ENCODE measurements around the gene KCNQ1.

KCNQ1 gene

DNA sequence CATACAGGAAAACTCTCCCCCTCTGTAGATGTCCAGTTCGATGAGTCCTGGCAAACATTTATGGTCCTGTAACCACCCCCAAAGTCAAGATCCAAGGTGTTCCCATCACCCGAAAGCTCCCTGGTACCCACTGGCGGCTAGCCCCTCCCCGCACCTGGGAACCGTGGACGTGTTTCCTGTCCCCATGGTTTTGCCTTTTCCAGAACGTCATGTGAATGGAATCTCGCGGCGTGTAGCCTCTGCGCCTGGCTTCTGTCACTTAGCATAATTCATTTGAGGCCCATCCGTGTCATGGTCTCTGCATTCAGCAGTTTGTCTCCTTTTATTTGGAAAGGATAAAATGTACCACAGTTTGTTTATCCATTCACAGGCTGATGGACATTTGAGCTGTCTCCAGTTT is 106.3 kb downstream of the KCNQ1 start (continued):
- no peak for TF ChIP-seq TCF4 (CRISPR knock-in tag; IDR thresholded peaks at IDR 0.05; ENCODE audit: borderline replicate concordance)
- no peak for TF ChIP-seq ZNF70 (CRISPR knock-in tag; IDR thresholded peaks at IDR 0.05)
- no peak for TF ChIP-seq ISL1 (CRISPR knock-in tag; IDR thresholded peaks at IDR 0.05)

DNA sequence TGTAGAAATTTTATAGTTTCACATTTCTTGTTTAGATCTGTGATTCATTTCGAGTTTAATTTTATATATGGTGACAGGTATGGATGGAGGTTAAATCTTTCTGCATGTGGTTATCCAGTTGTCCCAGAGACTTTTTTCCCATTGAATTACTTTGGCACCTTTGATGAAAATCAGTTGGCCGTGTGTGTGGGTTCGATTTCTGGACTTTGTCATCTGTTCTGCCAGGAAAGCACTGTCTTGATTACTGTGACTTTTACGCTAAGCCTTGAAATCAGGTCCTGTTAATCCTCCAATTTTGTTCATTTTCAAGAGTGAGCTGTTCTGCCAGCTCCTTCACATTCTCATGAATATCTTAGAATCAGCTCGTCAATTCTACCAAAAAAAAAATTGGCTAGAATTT is 107.4 kb downstream of the KCNQ1 start:
- TF ChIP-seq, protein P1, sequence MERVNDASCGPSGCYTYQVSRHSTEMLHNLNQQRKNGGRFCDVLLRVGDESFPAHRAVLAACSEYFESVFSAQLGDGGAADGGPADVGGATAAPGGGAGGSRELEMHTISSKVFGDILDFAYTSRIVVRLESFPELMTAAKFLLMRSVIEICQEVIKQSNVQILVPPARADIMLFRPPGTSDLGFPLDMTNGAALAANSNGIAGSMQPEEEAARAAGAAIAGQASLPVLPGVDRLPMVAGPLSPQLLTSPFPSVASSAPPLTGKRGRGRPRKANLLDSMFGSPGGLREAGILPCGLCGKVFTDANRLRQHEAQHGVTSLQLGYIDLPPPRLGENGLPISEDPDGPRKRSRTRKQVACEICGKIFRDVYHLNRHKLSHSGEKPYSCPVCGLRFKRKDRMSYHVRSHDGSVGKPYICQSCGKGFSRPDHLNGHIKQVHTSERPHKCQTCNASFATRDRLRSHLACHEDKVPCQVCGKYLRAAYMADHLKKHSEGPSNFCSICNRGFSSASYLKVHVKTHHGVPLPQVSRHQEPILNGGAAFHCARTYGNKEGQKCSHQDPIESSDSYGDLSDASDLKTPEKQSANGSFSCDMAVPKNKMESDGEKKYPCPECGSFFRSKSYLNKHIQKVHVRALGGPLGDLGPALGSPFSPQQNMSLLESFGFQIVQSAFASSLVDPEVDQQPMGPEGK (CRISPR knock-in tag; IDR thresholded peaks at IDR 0.05; ENCODE audit: borderline replicate concordance) = no peak
- TF ChIP-seq, protein P2, sequence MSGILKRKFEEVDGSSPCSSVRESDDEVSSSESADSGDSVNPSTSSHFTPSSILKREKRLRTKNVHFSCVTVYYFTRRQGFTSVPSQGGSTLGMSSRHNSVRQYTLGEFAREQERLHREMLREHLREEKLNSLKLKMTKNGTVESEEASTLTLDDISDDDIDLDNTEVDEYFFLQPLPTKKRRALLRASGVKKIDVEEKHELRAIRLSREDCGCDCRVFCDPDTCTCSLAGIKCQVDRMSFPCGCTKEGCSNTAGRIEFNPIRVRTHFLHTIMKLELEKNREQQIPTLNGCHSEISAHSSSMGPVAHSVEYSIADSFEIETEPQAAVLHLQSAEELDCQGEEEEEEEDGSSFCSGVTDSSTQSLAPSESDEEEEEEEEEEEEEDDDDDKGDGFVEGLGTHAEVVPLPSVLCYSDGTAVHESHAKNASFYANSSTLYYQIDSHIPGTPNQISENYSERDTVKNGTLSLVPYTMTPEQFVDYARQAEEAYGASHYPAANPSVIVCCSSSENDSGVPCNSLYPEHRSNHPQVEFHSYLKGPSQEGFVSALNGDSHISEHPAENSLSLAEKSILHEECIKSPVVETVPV (CRISPR knock-in tag; IDR thresholded peaks at IDR 0.05) = no peak
- no peak for TF ChIP-seq ZC3H10 (CRISPR knock-in tag; IDR thresholded peaks at IDR 0.05)
- TF ChIP-seq, protein P3, sequence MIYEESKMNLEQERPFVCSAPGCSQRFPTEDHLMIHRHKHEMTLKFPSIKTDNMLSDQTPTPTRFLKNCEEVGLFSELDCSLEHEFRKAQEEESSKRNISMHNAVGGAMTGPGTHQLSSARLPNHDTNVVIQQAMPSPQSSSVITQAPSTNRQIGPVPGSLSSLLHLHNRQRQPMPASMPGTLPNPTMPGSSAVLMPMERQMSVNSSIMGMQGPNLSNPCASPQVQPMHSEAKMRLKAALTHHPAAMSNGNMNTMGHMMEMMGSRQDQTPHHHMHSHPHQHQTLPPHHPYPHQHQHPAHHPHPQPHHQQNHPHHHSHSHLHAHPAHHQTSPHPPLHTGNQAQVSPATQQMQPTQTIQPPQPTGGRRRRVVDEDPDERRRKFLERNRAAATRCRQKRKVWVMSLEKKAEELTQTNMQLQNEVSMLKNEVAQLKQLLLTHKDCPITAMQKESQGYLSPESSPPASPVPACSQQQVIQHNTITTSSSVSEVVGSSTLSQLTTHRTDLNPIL (CRISPR knock-in tag; IDR thresholded peaks at IDR 0.05; ENCODE audit: low read depth) = no peak
- ATAC-seq = no peak

DNA sequence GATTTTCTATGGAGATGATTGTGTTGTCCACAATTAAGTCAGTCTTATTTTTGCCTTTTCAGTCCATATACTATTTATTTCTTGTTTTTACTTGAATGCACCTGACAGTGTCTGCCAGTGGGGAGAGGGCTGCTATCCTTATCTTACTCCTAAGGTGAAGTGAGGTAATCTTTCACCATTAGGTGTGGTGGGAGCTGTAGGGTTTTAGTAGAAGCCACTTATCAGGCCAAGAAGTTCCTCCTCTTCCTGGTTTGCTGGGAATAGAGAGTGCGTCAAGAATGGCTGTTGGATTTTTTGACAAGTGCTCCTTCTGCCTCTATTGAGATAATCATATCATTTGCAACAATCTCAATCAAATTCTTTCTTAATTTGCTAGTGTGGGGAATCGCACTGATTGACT is 108.4 kb downstream of the KCNQ1 start:
- ATAC-seq = no peak
- TF ChIP-seq, protein P4, sequence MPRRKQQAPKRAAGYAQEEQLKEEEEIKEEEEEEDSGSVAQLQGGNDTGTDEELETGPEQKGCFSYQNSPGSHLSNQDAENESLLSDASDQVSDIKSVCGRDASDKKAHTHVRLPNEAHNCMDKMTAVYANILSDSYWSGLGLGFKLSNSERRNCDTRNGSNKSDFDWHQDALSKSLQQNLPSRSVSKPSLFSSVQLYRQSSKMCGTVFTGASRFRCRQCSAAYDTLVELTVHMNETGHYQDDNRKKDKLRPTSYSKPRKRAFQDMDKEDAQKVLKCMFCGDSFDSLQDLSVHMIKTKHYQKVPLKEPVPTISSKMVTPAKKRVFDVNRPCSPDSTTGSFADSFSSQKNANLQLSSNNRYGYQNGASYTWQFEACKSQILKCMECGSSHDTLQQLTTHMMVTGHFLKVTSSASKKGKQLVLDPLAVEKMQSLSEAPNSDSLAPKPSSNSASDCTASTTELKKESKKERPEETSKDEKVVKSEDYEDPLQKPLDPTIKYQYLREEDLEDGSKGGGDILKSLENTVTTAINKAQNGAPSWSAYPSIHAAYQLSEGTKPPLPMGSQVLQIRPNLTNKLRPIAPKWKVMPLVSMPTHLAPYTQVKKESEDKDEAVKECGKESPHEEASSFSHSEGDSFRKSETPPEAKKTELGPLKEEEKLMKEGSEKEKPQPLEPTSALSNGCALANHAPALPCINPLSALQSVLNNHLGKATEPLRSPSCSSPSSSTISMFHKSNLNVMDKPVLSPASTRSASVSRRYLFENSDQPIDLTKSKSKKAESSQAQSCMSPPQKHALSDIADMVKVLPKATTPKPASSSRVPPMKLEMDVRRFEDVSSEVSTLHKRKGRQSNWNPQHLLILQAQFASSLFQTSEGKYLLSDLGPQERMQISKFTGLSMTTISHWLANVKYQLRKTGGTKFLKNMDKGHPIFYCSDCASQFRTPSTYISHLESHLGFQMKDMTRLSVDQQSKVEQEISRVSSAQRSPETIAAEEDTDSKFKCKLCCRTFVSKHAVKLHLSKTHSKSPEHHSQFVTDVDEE (CRISPR knock-in tag; IDR thresholded peaks at IDR 0.05) = no peak
- TF ChIP-seq TCF4 (CRISPR knock-in tag; IDR thresholded peaks at IDR 0.05; ENCODE audit: borderline replicate concordance) (no peak), PPARA (CRISPR knock-in tag; IDR thresholded peaks at IDR 0.05; ENCODE audit: borderline replicate concordance) (no peak), RARB (CRISPR knock-in tag; IDR thresholded peaks at IDR 0.05) (no peak)

DNA sequence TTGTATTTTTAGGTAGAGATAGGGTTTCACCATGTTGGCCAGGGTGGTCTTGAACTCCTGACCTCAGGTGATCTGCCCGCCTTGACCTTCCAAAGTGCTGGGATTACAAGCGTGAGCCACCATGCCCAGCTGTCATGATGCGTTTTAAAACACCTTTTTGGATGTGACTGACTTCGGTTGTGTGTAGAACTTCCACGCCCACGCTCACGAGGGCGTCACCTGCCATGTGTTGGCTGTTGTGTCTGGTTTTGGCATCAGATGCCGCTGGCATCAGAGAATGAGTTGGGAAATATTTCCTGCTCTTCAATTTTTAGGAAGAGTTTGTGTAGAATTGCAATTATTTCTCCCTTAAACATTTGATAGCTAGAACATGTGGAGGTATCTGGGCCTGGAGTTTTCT is 109.1 kb downstream of the KCNQ1 start:
- TF ChIP-seq BACH2 (CRISPR knock-in tag; IDR thresholded peaks at IDR 0.05; ENCODE audit: borderline replicate concordance) (no peak), ISL1 (CRISPR knock-in tag; IDR thresholded peaks at IDR 0.05) (no peak), ZC3H10 (CRISPR knock-in tag; IDR thresholded peaks at IDR 0.05) (no peak), SNAI2 (CRISPR knock-in tag; IDR thresholded peaks at IDR 0.05) (no peak), ZNF8 (CRISPR knock-in tag; IDR thresholded peaks at IDR 0.05) (no peak), GLIS3 (CRISPR knock-in tag; IDR thresholded peaks at IDR 0.05) (no peak)

DNA sequence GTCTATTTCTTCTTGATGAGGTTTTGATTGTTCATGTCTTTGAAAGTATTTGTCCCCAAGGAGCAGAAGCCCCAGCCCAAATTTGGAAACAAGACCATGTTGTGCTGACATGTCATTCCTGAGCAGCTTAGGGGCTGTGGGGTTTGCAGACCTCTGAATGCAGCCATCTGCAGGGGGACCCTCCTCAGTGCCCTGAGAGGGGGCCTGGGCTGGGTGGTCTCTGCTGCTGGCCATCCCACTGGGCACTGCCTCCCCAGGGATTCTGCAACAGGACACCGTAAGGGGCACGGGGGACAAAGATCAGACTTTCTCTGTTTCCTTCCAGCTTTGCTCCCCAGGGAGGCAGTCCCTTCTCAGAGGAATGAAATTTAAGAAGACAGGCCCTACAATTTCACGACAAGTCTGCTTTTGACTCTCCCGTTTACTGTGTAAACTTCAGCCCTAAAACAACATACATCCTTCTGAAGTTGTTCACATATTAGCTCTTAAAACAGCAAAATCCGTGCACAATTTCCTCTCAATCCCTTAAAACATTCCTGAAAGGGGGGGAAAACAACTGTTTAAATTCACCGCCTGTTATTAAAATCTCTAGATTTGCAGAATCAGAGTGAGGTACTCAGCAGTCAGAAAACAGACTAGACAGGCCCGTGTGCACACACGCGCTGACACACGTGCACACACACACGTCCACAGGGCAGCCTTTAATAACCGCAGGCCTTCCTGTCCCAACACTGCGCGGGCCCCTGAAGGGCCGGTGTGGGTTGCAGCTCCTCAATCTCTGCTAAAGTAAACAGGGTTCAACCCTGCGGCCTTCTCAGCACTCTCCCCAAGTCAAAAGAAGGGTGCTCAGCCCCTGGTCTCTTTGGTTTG is 109.8 kb downstream of the KCNQ1 start:
- no peak for ATAC-seq
- TF ChIP-seq, protein P4 (CRISPR knock-in tag; IDR thresholded peaks at IDR 0.05) = no peak
- TF ChIP-seq SNAI2 (CRISPR knock-in tag; IDR thresholded peaks at IDR 0.05) = no peak

More for the DNA sequence above, 109.1 kb downstream of the KCNQ1 start:
- ATAC-seq = no peak

Measured in SK-N-SH treated with all-trans-retinoic acid at 6 μM for 48 hours (cell line).